Endothelial cell of umbilical vein (primary cell): ENCODE measurements around the gene ZNF146. TPM values are rescaled to one million over a fixed set of nuclear protein-coding genes. Genes with fewer than 3 reads are reported as not detected.

Experiments
- BruUV-seq: library from RNA; stranded (reverse); fragments of 400-500 nt; replicated peaks from 2 replicates; lab custom pipeline; 2021; lab: Mats Ljungman, UMichigan
- CTCF ChIA-PET: fragments of 300-600, 350-600 bp; sonication (Branson Sonifier 250); formaldehyde crosslinking; loops from one replicate; lab custom pipeline; 2021; ENCODE audit warnings: antibody characterized with exemption, inconsistent platforms; lab: Charles Lee
- POLR2A ChIA-PET: fragments of 300-600, 350-600 bp; sonication (Branson Sonifier 250); formaldehyde crosslinking; loops from one replicate; lab custom pipeline; 2021; ENCODE audit warnings: antibody characterized with exemption, inconsistent platforms; lab: Charles Lee
- DNase-seq: peaks from one replicate; pipeline ENCODE4 v3.0.0-alpha.2; 2011; ENCODE audit warnings: low read depth, low spot score
- FAIRE-seq: peaks from 2 replicates; lab custom pipeline; 2011; peaks lifted over from hg19 to GRCh38; lab: Jason Lieb, UNC
- H2AFZ ChIP-seq: 2 replicates; pipeline ENCODE4 v1.6.0; 2012; ENCODE audit warnings: low read depth, low read length, control low read depth, inconsistent platforms
- H3K27ac ChIP-seq: 2 replicates; pipeline ENCODE4 v1.5.1; 2011; ENCODE audit warnings: low read depth, mild to moderate bottlenecking, control low read depth, low read length, moderate library complexity; ENCODE audit not compliant: insufficient read depth
- H3K27me3 ChIP-seq, 2 experiments: 2 replicates each; pipeline versions ENCODE4 v1.6.0 to v1.6.1; 2011; ENCODE audit warnings: low read length in 2 of 2, mixed read lengths in 1 of 2; ENCODE audit not compliant: control insufficient read depth in 2 of 2, insufficient read depth in 2 of 2
- H3K36me3 ChIP-seq, 2 experiments: 2 replicates in 1 of 2; 3 replicates in 1 of 2; pipeline ENCODE4 v1.5.1; 2011; ENCODE audit warnings: low read length in 2 of 2, mild to moderate bottlenecking in 1 of 2, moderate library complexity in 1 of 2; ENCODE audit not compliant: control insufficient read depth in 2 of 2, insufficient read depth in 2 of 2; ENCODE audit errors: extremely low read depth in 1 of 2
- H3K4me1 ChIP-seq: 3 replicates; pipeline ENCODE4 v1.5.1; 2011; ENCODE audit warnings: mild to moderate bottlenecking, low read length; ENCODE audit not compliant: control insufficient read depth, insufficient read depth; ENCODE audit errors: extremely low read depth
- H3K4me2 ChIP-seq: 2 replicates; pipeline ENCODE4 v1.6.1; 2011; ENCODE audit warnings: low read length, control low read depth, mixed read lengths; ENCODE audit not compliant: insufficient read depth
- H3K4me3 ChIP-seq, 3 experiments: fragments of 200-600 bp in 1 of 3; sonication (generic), shearing (Covaris generic) in 1 of 3; replicated peaks in 1 of 3; 2 replicates each; pipeline ENCODE4 v1.5.1; 2011 to 2016; ENCODE audit warnings: control low read depth in 3 of 3, low read length in 3 of 3, mild to moderate bottlenecking in 2 of 3, inconsistent platforms in 1 of 3, low read depth in 1 of 3, moderate library complexity in 1 of 3; ENCODE audit not compliant: insufficient read depth in 1 of 3
- H3K79me2 ChIP-seq: 2 replicates; pipeline ENCODE4 v1.6.0; 2012; ENCODE audit warnings: low read length, inconsistent platforms; ENCODE audit not compliant: control insufficient read depth, insufficient read depth
- H3K9ac ChIP-seq: replicated peaks from 2 replicates; pipeline ENCODE3; 2011; ENCODE audit warnings: low read length, control low read depth; ENCODE audit not compliant: insufficient read depth; ENCODE audit errors: extremely low read depth
- H3K9me1 ChIP-seq: replicated peaks from 3 replicates; pipeline ENCODE4 v1.6.0; 2011; ENCODE audit warnings: mild to moderate bottlenecking, low read length; ENCODE audit not compliant: control insufficient read depth, insufficient read depth; ENCODE audit errors: extremely low read depth
- H3K9me3 ChIP-seq: replicated peaks from 2 replicates; pipeline ENCODE4 v1.5.1; 2012; ENCODE audit warnings: low read length, inconsistent platforms; ENCODE audit not compliant: control insufficient read depth, insufficient read depth
- H4K20me1 ChIP-seq: replicated peaks from 2 replicates; pipeline ENCODE3; 2011; ENCODE audit warnings: mild to moderate bottlenecking, low read length; ENCODE audit not compliant: control insufficient read depth, insufficient read depth; ENCODE audit errors: extremely low read depth
- EZH2 ChIP-seq: IDR thresholded peaks from 2 replicates; pipeline ENCODE4 v1.6.1; 2012; ENCODE audit warnings: borderline replicate concordance, low read depth, mild to moderate bottlenecking, moderate library complexity, low read length, inconsistent platforms; ENCODE audit not compliant: severe bottlenecking
- FOS ChIP-seq: IDR thresholded peaks from 2 replicates; pipeline ENCODE4 v1.6.1; 2011; ENCODE audit warnings: mild to moderate bottlenecking, low read length, moderate library complexity, borderline replicate concordance; ENCODE audit not compliant: insufficient read depth
- GATA2 ChIP-seq: IDR thresholded peaks from 2 replicates; pipeline ENCODE4 v1.7.0; 2011; ENCODE audit warnings: low read depth, mild to moderate bottlenecking, moderate library complexity, mixed read lengths, low read length; ENCODE audit not compliant: insufficient read length, insufficient read depth
- JUN ChIP-seq: IDR thresholded peaks from 2 replicates; pipeline ENCODE4 v1.6.1; 2011; ENCODE audit warnings: borderline replicate concordance, low read depth; ENCODE audit not compliant: insufficient read length, insufficient read depth
- MYC ChIP-seq: IDR thresholded peaks from one replicate; pipeline ENCODE4 v1.6.1; 2011; ENCODE audit warnings: mild to moderate bottlenecking, low read depth, low read length
- POLR2AphosphoS5 ChIP-seq: IDR thresholded peaks from 2 replicates; pipeline ENCODE4 v1.6.1; 2012; ENCODE audit warnings: low read depth, mild to moderate bottlenecking, control low read depth, low read length, moderate library complexity; ENCODE audit not compliant: insufficient read depth
- dilution Hi-C: fragments of 300-500 bp; cut with MboI; formaldehyde crosslinking; loops from one replicate; pipeline ENCODE4 v1.15.0; 2019; ENCODE audit warnings: low sequenced_read_pairs; ENCODE audit not compliant: extremely low pct_ligation_motif_present
- intact Hi-C: fragments of 100-400 bp; cut with micrococcal nuclease; formaldehyde crosslinking; loops from one replicate; pipeline ENCODE4 v1.10.0; 2022
- polyA plus RNA-seq, 4 experiments: library from polyadenylated mRNA; depleted of rRNA in 3 of 4; stranded (reverse) in 3 of 4; unstranded in 1 of 4; fragments of >200 nt; gene quantifications; 2 replicates each; pipeline versions ENCODE4 v1.2.1 to v1.2.3, GENCODE V29; 2011 to 2012; ENCODE audit warnings: missing spikeins in 1 of 4
- total RNA-seq: library from RNA; stranded (reverse); gene quantifications from 2 replicates; pipeline ENCODE4 v1.2.3, GENCODE V29; 2021
- TF ChIP-seq, protein P1 (sequence below), 2 donors: IDR thresholded peaks; 1 replicate in 1 of 2; 2 replicates in 1 of 2; pipeline ENCODE4 v1.5.1; 2011; ENCODE audit warnings: low read length in 2 of 2, mild to moderate bottlenecking in 2 of 2, moderate library complexity in 2 of 2, control low read depth in 1 of 2, inconsistent platforms in 1 of 2, low read depth in 1 of 2; ENCODE audit not compliant: insufficient read depth in 1 of 2; ENCODE audit errors: extremely low read depth in 1 of 2
- TF ChIP-seq, protein P2 (sequence below): IDR thresholded peaks from 2 replicates; pipeline ENCODE4 v1.6.1; 2011; ENCODE audit not compliant: insufficient read depth, insufficient read length

The ZNF146 gene
- total and polyA plus RNA-seq, 2 donors (not counting 3 experiments of a cell fraction or from before 2014, with no cell fraction given): 17.8 to 63.3 TPM

DNA sequence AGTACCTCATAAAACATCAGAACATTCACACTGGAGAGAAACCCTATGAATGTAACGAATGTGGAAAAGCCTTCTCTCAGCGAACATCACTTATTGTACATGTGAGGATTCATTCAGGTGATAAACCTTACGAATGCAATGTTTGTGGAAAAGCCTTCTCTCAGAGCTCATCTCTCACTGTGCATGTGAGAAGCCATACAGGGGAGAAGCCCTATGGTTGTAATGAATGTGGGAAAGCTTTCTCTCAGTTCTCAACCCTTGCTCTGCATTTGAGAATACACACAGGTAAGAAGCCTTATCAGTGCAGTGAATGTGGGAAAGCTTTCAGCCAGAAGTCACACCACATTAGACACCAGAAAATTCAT, 22.0 kb downstream of the ZNF146 start:
- intact Hi-C loops: no loop called here
- Histone ChIP-seq H3K36me3 (peaks cover 30 to 41% of the 10 kb centered on the region in 2 experiments), H3K27ac (no peak overlapping the region), H4K20me1 (no peaks in the 10 kb centered on the region), H3K4me1 (no peaks in the 10 kb centered on the region), H3K27me3 (no peaks in the 10 kb centered on the region), H3K9me1 (no peaks in the 10 kb centered on the region), H3K9ac (no peak overlapping the region), H2AFZ (no peak overlapping the region), H3K9me3 (peaks cover 10% of the 10 kb centered on the region), H3K4me2 (no peak overlapping the region), H3K4me3 (no peak overlapping the region), H3K79me2 (no peaks in the 10 kb centered on the region)
- no TSS peak for BruUV-seq
- CTCF ChIA-PET: no interaction called here
- dilution Hi-C loops: no loop called here
- TF ChIP-seq POLR2AphosphoS5 (no peak), EZH2 (no peak)
- TF ChIP-seq, protein P1, sequence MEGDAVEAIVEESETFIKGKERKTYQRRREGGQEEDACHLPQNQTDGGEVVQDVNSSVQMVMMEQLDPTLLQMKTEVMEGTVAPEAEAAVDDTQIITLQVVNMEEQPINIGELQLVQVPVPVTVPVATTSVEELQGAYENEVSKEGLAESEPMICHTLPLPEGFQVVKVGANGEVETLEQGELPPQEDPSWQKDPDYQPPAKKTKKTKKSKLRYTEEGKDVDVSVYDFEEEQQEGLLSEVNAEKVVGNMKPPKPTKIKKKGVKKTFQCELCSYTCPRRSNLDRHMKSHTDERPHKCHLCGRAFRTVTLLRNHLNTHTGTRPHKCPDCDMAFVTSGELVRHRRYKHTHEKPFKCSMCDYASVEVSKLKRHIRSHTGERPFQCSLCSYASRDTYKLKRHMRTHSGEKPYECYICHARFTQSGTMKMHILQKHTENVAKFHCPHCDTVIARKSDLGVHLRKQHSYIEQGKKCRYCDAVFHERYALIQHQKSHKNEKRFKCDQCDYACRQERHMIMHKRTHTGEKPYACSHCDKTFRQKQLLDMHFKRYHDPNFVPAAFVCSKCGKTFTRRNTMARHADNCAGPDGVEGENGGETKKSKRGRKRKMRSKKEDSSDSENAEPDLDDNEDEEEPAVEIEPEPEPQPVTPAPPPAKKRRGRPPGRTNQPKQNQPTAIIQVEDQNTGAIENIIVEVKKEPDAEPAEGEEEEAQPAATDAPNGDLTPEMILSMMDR (IDR thresholded peaks at IDR 0.05; ENCODE audit: extremely low read depth in 1 of 2, insufficient read depth in 1 of 2, low read depth in 1 of 2, low read length in 2 of 2): no peak
- DNase-seq (no peak), FAIRE-seq (no peak)
- POLR2A ChIA-PET: no interaction called here

DNA sequence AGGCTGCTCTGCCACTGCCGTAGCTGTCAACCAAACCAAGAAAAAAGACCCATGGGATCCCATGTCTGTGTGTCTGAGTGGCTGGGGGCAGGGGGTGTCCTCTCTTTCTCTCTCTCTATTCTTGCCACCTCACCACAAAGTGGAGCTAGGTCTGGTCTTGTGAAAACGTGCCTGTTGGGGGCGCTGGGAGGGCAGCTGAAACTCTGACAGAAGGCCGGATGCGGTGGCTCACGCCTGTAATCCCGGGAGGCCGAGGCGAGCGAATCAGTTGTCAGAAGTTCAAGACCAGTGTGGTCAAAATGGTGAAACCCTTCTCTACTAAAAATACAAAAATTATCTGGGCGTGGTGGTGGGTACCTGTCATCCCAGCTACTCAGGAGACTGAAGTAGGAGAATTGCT, 29.2 kb downstream of the ZNF146 start:
- BruUV-seq: no TSS peak

More for the DNA sequence above, 29.2 kb downstream of the ZNF146 start:
- TF ChIP-seq EZH2: no peak
- TF ChIP-seq MYC: no peak
- TF ChIP-seq POLR2AphosphoS5: no peak
- no peak for TF ChIP-seq JUN
- TF ChIP-seq GATA2: no peak
- TF ChIP-seq, protein P2, sequence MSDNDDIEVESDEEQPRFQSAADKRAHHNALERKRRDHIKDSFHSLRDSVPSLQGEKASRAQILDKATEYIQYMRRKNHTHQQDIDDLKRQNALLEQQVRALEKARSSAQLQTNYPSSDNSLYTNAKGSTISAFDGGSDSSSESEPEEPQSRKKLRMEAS: no peak
- no peak for TF ChIP-seq FOS
- TF ChIP-seq, protein P1 (IDR thresholded peaks at IDR 0.05; ENCODE audit: extremely low read depth in 1 of 2, insufficient read depth in 1 of 2, low read depth in 1 of 2, low read length in 2 of 2): no peak
- Histone ChIP-seq H2AFZ (no peak overlapping the region), H3K4me1 (no peaks in the 10 kb centered on the region), H3K4me2 (no peak overlapping the region), H3K79me2 (no peaks in the 10 kb centered on the region), H4K20me1 (no peaks in the 10 kb centered on the region), H3K9ac (no peak overlapping the region), H3K27me3 (peaks cover 13 to 19% of the 10 kb centered on the region in 2 experiments), H3K4me3 (no peak overlapping the region), H3K9me1 (no peaks in the 10 kb centered on the region), H3K27ac (no peak overlapping the region), H3K36me3 (no peaks in the 10 kb centered on the region), H3K9me3 (no peaks in the 10 kb centered on the region)
- intact Hi-C loops (no loop called here), dilution Hi-C loops (no loop called here)
- DNase-seq (no peak), FAIRE-seq (no peak)
- CTCF ChIA-PET: no interaction called here
- POLR2A ChIA-PET: interaction anchor here (0.8 kb wide), 1 partner anchor 18 kb away, joined by 3 read pairs; no protein-coding TSS in a partner anchor
